ENCODE results near the gene GALNT10. TPM values are rescaled to one million over a fixed set of nuclear protein-coding genes. Genes with fewer than 3 reads are reported as not detected.

Gene GALNT10
- total and polyA plus RNA-seq, 2 of the 4 experiments (the other 2 are of a cell fraction) = 46.2 to 67.0 TPM

DNA sequence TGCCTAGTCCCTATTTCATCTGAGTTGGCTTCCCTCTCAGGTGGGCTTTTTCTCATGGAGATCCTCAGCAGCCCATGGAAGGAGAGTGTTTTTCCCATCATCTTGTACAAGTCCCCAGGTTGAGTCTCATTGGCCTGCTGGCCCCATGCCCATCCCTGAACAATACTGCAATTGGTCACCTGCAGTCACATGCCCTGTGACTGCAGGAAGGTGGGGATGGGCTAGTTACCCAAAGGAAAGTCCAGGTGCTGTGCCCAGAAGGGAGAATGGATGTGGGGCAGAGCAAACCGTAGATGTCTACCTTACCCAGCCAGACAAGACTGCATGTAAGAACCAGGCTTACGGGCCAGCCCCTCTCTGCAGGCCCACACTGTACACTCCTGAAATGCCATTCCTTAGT is 201.3 kb downstream of the GALNT10 start:
- Histone ChIP-seq H2AK9ac (replicated peaks; ENCODE audit: low read depth, low read length, poor library complexity) (peak overlapping the region; percentile 76), H3K4me3 (ENCODE audit: insufficient read depth, low read depth, low read length) (no peak overlapping the region), H3K4ac (ENCODE audit: low read depth, low read length) (no peak overlapping the region), H2BK20ac (ENCODE audit: low read depth, low read length) (no peak overlapping the region), H3K23ac (ENCODE audit: low read depth, low read length) (no peak overlapping the region), H3K18ac (ENCODE audit: low read depth, low read length) (no peak overlapping the region), H3K4me2 (ENCODE audit: low read depth, low read length) (no peak overlapping the region), H3K27ac (ENCODE audit: insufficient read depth, low read length) (no peak overlapping the region), H4K20me1 (ENCODE audit: insufficient read depth, low read length) (no peaks in the 10 kb centered on the region), H3K9ac (ENCODE audit: low read depth, low read length) (no peak overlapping the region), H3K14ac (replicated peaks; ENCODE audit: low read depth, low read length) (no peak overlapping the region), H2AFZ (replicated peaks; ENCODE audit: low read length, poor library complexity) (no peak overlapping the region), H2AK5ac (ENCODE audit: low read depth, low read length) (no peak overlapping the region), H3K4me1 (ENCODE audit: control insufficient read depth, insufficient read depth, low read length) (no peaks in the 10 kb centered on the region), H3K27me3 (ENCODE audit: control insufficient read depth, insufficient read depth, low read length) (no peaks in the 10 kb centered on the region), H2BK5ac (ENCODE audit: low read depth, low read length, poor library complexity, severe bottlenecking) (no peak overlapping the region), H4K91ac (ENCODE audit: insufficient read depth, low read depth, low read length) (no peak overlapping the region), H4K8ac (ENCODE audit: low read depth in 2 of 2, low read length in 2 of 2) (no peak overlapping the region), H3K56ac (ENCODE audit: extremely low read depth, insufficient read depth, low read length) (no peak overlapping the region), H3K9me3 (ENCODE audit: control insufficient read depth, insufficient read depth, low read length) (no peaks in the 10 kb centered on the region), H3K36me3 (ENCODE audit: control insufficient read depth, insufficient read depth, low read length) (peaks cover 8% of the 10 kb centered on the region), H2BK120ac (ENCODE audit: low read depth, low read length) (no peak overlapping the region), H4K5ac (ENCODE audit: low read depth, low read length) (no peak overlapping the region), H2BK15ac (ENCODE audit: low read depth, low read length) (no peak overlapping the region), H3K79me1 (ENCODE audit: low read depth in 1 of 2, low read length in 2 of 2) (peaks cover 0 to 12% of the 10 kb centered on the region in 2 experiments; a peak in 2 of 4 replicates), H3K9me1 (ENCODE audit: insufficient read depth, low read length) (peaks cover 16% of the 10 kb centered on the region)
- ChIA-PET CTCF (no interaction called here), POLR2A (ENCODE audit: unreplicated experiment) (no interaction called here)
- dilution Hi-C loops (cut with HindIII; ENCODE audit: low sequenced_read_pairs, unreplicated experiment) (no loop called here), intact Hi-C loops (cut with micrococcal nuclease) (loop anchor here (5.0 kb wide), 1 partner anchor 114 kb away; no protein-coding TSS in a partner anchor), in situ Hi-C loops (cut with MboI; ENCODE audit: low sequenced_read_pairs) (no loop called here)
- no CpG with 5 or more reads among the region's 2 CpGs for WGBS, 2 experiments (ENCODE audit: extremely low coverage in 2 of 2, insufficient read length in 1 of 2)
- TF ChIP-seq USF2 (IDR thresholded peaks at IDR 0.05; ENCODE audit: low read depth, low read length) = no peak
- no peak for TF ChIP-seq MAZ (IDR thresholded peaks at IDR 0.05; ENCODE audit: borderline replicate concordance, low read depth, low read length)
- TF ChIP-seq POLR2A (IDR thresholded peaks at IDR 0.05; ENCODE audit: low read depth, low read length) = no peak
- ATAC-seq (ENCODE audit: low read depth) = no peak
- no peak for DNase-seq
- no TSS peak for BruUV-seq (replicated peaks)

Data from IMR-90 (cell line).